Suprapubic skin (tissue), 4 donors: ENCODE results near the gene IFNE.

Source experiments
- POLR2A ChIP-seq, 2 donors: fragments of 450-650 bp; IDR thresholded peaks; one replicate each; pipeline ENCODE4 v1.6.1; 2017; ENCODE audit warnings: antibody characterized with exemption in 2 of 2, mild to moderate bottlenecking in 2 of 2, moderate library complexity in 2 of 2
- POLR2AphosphoS5 ChIP-seq, 3 donors: sonication (generic); formaldehyde crosslinking; IDR thresholded peaks; one replicate each; pipeline ENCODE4 v1.6.1; 2017; ENCODE audit warnings: antibody characterized with exemption in 3 of 3
- TF ChIP-seq, protein P1 (sequence below), 2 donors: fragments of 200-600 bp in 1 of 2; fragments of 450-650 bp in 1 of 2; sonication (generic) in 1 of 2; IDR thresholded peaks; one replicate each; pipeline ENCODE4 v1.5.1; 2016 to 2019; ENCODE audit warnings: antibody characterized with exemption in 2 of 2, mild to moderate bottlenecking in 1 of 2, moderate library complexity in 1 of 2

DNA sequence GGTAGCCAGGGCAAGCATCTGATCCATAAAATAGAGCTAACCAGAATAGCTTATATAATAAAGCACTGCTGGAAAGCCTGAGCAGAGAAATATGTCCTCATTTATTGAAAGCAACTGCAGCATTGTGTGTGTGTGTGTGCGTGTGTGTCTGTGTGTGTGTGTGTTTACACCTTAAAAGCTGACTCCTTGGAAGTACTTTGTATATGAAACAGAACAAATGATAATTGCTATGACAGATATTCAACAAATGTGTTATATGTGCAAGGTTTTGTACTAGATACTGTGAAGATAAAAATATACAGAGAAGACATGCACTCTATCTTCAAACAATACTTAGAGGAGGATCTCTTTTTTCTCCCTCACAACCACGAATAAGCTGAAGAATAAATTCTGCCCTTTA, 22.0 kb upstream of the IFNE start:
- TF ChIP-seq, protein P1, sequence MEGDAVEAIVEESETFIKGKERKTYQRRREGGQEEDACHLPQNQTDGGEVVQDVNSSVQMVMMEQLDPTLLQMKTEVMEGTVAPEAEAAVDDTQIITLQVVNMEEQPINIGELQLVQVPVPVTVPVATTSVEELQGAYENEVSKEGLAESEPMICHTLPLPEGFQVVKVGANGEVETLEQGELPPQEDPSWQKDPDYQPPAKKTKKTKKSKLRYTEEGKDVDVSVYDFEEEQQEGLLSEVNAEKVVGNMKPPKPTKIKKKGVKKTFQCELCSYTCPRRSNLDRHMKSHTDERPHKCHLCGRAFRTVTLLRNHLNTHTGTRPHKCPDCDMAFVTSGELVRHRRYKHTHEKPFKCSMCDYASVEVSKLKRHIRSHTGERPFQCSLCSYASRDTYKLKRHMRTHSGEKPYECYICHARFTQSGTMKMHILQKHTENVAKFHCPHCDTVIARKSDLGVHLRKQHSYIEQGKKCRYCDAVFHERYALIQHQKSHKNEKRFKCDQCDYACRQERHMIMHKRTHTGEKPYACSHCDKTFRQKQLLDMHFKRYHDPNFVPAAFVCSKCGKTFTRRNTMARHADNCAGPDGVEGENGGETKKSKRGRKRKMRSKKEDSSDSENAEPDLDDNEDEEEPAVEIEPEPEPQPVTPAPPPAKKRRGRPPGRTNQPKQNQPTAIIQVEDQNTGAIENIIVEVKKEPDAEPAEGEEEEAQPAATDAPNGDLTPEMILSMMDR (IDR thresholded peaks at IDR 0.05): no peak
- TF ChIP-seq POLR2A (IDR thresholded peaks at IDR 0.05) (no peak), POLR2AphosphoS5 (IDR thresholded peaks at IDR 0.05) (no peak)
